Fibroblast of the aortic adventitia (primary cell): Measurements from ENCODE around the gene HAUS7. TPM values are rescaled to one million over a fixed set of nuclear protein-coding genes. Genes with fewer than 3 reads are reported as not detected.
A peak's percentile ranks its signal among the peaks of the same experiment; 100 is the strongest.

Experiments
- DNase-seq: peaks from one replicate; pipeline ENCODE4 v3.0.0-alpha.2; 2010; ENCODE audit warnings: low read depth
- H3K4me3 ChIP-seq: 2 replicates; pipeline ENCODE4 v1.5.1; 2011; ENCODE audit warnings: low read depth, mild to moderate bottlenecking, control low read depth, low read length, moderate library complexity
- total RNA-seq: library from RNA; depleted of rRNA; stranded (reverse); fragments of >200 nt; gene quantifications from 2 replicates; pipeline ENCODE4 v1.2.3, GENCODE V29; 2012; ENCODE audit warnings: low replicate concordance
- TF ChIP-seq, protein P1 (sequence below): IDR thresholded peaks from 2 replicates; pipeline ENCODE4 v1.5.1; 2011; ENCODE audit warnings: mild to moderate bottlenecking, low read length, control low read depth, inconsistent platforms; ENCODE audit not compliant: insufficient read depth

The HAUS7 gene
- total RNA-seq, 1 donor: 16.4 TPM

DNA sequence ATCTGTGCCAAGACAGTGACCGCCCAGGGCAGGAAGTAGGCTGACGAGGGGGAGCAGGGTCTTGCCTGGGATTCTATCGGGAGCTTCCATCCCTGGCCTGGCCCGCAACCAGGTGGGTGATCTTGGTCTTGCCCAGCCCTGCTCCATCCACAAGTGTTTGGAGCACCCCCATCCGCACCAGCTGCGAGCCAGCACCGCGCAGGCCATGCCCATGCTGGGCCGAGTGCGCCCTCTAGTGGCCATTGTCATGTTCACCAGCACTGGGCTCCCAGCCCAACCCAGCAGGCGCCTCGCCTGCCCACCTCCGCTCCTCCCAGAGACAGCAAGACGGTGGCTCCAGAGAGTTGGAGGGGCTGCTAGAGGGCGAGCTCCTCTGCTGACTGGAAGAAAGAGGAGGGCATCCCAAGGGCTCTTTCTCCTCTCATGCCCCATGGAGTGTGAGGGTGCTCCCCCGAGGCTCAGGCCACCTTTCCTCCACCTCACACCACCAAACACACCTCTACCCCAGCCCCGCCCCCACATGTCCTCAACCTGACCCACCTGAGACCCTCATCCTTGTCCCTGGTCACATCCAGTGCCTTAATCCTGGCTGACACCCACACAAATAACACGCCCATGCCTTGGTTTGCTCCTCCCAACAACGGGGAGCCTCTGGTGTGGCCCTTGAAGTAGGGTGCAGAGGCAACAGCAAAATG, 37.3 kb upstream of the HAUS7 start:
- no peak overlapping the region for H3K4me3 ChIP-seq
- TF ChIP-seq, protein P1, sequence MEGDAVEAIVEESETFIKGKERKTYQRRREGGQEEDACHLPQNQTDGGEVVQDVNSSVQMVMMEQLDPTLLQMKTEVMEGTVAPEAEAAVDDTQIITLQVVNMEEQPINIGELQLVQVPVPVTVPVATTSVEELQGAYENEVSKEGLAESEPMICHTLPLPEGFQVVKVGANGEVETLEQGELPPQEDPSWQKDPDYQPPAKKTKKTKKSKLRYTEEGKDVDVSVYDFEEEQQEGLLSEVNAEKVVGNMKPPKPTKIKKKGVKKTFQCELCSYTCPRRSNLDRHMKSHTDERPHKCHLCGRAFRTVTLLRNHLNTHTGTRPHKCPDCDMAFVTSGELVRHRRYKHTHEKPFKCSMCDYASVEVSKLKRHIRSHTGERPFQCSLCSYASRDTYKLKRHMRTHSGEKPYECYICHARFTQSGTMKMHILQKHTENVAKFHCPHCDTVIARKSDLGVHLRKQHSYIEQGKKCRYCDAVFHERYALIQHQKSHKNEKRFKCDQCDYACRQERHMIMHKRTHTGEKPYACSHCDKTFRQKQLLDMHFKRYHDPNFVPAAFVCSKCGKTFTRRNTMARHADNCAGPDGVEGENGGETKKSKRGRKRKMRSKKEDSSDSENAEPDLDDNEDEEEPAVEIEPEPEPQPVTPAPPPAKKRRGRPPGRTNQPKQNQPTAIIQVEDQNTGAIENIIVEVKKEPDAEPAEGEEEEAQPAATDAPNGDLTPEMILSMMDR: peak; percentile 74

DNA sequence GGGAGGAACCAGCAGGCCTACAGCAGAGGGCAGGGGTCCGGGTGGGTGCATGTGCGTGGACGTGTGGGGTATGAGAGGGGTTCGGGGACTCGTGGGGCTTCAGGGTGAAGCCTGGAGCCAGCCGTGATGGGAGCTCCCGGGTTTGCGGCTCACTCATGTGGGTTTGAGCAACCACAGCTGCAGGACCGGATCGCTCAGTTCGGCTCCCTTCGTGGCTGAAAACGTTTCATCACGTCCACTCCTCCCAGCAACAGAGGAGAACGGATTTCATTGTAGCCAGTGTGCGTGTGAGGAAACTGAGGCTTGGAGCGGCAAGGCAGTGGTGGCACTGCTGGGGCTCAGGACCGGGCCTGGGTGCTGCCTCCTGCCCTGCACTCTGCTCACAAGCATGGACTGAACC, 35.0 kb upstream of the HAUS7 start:
- no peak for DNase-seq
- TF ChIP-seq, protein P1: no peak
- no peak overlapping the region for H3K4me3 ChIP-seq

More for the DNA sequence above, 37.3 kb upstream of the HAUS7 start:
- peak; percentile 73 for DNase-seq

DNA sequence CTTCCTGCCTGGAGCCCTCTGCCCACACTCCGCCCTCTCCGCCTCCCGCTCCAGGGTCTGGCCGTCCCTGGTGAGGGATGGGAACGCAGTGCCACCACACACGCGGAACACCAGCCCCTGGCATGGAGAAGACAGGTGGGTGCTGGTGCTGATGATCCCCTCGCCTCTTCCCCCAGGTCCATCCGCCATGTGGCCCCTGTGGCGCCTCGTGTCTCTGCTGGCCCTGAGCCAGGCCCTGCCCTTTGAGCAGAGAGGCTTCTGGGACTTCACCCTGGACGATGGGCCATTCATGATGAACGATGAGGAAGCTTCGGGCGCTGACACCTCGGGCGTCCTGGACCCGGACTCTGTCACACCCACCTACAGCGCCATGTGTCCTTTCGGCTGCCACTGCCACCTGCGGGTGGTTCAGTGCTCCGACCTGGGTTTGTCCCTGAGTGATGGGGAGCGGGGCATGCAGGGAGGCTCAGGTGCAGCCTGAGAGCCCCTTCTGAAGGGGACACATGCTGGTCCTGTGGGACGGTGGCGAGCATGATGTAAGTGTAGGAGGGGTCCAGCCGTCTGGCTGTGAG, 34.2 kb upstream of the HAUS7 start:
- no peak overlapping the region for H3K4me3 ChIP-seq
- no peak for DNase-seq

DNA sequence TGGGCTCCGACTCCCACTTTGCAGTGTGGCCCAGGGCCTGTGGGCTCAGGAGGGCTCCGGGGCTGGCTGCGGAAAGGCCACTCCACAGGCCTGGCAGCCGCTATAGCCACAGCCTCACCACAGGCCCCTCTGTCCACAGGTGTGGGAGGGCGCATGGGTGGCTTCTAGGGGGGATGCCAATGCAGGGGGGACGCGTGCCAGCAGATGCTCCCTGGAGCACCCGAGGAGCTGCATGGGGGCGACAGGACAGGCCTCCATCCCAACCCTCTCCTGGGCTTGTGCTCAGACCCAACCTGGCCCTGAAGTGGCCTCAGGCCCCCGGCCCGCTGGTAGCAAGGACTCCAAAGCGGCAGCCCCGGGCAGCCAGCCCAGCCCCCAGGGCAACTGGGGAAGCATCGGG, 32.4 kb upstream of the HAUS7 start:
- no peak overlapping the region for H3K4me3 ChIP-seq
- TF ChIP-seq, protein P1: no peak

More for the DNA sequence above, 34.2 kb upstream of the HAUS7 start:
- TF ChIP-seq, protein P1: no peak

DNA sequence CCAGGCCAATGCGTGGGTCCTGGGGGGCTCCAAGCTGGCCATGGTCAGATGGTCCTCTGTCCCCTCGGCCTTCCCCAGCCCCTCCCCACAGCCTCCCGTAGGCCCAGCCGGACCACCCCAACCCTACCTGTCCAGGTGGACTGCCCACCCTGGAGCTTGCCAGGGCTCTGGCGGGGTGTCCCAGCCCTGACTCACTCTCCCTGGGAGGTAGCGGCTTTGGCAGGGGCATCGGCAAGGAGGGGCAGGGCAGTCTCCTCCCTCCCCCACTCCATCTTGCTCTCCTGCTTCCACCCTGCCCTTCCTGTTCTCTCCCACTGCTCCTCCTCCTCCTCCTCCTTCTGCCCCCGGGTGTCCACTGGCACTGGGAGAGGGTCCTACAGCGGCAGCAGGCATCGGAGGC, 31.8 kb upstream of the HAUS7 start:
- no peak overlapping the region for H3K4me3 ChIP-seq
- no peak for DNase-seq
- TF ChIP-seq, protein P1: no peak

More for the DNA sequence above, 32.4 kb upstream of the HAUS7 start:
- no peak for DNase-seq

DNA sequence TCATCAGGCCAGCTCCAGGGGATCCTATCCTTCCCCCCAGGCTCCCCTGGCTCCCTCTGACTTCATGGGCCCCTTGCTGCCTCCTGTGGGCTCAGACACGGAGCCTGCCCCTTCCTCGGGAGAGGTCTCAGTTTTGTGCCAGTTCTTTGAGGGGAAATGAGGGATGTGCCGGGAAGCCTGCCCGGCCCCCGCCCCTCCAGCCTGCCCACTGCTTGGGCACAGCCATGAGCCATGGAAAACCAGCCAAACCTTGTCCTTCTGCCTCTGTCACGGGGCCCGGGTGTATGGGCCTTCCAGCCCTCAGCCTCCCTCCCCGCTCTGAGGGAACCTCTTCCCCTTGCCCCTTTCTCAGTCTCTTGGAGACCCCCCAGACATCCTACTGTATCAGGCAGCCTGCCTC, 31.2 kb upstream of the HAUS7 start:
- no peak for DNase-seq
- TF ChIP-seq, protein P1: no peak
- H3K4me3 ChIP-seq: no peak overlapping the region
